ENCODE results near the gene MEIOSIN.
A peak's percentile ranks its signal among the peaks of the same experiment; 100 is the strongest.

MEIOSIN gene

DNA sequence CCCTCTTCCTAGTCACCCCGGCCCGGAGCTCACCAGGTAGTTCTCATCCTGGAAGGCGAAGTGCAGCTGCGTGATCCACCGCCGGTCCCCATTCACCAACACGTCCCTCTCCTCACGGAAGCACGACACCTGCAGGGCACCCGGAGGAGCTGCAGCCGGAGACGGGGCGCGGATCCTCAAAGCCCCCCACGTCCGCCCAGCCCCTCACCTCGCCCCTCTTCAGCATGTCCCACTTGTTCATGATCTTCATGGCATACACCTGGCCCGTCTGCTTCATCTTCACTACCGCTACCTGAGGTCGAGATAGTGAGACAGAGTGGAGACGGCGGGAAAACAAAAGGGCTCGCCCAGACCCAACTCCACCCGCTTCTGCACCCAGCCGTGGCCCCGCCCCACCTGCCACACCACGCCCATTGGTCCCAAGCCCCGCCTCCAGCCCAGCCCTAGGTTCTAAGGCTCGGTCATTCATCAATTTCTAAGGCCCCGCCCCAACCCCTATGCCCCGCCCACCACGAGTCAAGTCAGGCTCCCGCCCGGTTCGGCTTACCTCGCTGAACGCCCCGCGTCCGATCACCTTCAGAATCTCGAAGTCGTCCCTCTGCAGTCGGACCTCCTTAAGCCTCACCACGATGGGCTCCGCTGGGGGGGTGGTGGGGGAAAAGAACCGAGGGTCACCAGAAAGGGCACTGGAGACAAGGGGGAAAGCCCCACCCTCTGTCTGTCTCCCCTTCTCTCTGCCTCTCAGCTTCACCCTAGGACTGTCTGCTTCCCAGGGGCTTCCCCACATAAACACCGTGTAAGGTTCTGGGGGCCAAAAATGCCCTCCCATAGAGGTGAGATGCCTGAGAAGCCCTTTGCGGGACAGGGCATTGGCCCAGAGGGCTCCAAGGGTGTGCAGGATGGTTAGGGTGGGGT, 46.2 kb downstream of the MEIOSIN start:
- DNase-seq (ENCODE audit: low spot score), result peak; percentile 74

DNA sequence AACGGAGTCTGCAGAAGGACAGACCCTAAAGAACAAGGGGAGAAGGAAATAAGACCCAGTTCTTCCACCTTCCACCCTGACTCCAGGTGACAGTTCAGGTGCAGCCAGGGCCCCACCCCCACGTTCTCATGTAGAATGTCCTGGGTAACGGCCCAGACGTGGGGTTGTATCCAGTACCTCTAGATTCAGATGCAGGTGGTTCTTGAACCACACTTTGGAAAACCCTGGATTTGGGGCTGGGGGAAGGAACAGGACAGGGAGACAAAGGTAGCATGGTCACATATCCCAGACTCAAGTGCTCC, 46.9 kb downstream of the MEIOSIN start:
- DNase-seq (ENCODE audit: low spot score), result no peak

DNA sequence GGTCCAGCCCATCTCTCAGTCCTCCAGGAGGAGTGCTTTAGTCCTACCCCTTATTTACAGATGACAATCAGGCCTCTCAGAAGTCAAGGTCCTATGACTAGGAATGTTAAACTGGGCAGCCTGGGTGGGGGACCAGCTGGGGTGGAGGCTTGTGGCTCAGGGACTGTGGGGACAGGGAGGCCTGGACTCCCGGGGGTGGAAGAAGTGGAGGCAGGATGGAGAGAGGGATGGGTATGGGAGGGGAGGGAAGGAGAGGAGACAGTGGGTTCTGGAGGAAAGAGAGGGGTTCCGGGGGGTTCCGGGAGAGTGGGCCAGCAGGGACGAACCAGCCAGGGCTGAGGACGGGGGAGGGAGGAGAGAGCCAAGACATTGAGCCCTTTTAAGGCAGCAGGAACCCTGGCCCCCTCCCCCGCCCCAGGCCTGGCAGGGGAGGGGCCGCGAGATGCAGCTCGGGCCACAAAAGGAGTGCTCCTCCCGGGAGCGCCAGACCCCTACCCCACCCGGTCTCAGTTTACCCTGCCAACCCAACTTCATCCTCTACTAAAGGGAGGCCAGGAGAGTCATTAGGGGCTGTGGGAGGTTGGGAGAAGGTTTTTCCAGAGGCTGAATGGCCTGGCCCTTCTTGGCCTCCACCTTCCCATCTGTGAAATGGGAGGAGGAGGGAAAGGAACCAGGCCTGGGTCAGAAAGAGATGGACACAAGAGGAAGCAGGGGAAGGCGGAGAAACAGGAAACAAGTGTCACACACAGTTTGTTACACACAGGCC, 47.4 kb downstream of the MEIOSIN start:
- peak; percentile 35 for DNase-seq (ENCODE audit: low spot score)

DNA sequence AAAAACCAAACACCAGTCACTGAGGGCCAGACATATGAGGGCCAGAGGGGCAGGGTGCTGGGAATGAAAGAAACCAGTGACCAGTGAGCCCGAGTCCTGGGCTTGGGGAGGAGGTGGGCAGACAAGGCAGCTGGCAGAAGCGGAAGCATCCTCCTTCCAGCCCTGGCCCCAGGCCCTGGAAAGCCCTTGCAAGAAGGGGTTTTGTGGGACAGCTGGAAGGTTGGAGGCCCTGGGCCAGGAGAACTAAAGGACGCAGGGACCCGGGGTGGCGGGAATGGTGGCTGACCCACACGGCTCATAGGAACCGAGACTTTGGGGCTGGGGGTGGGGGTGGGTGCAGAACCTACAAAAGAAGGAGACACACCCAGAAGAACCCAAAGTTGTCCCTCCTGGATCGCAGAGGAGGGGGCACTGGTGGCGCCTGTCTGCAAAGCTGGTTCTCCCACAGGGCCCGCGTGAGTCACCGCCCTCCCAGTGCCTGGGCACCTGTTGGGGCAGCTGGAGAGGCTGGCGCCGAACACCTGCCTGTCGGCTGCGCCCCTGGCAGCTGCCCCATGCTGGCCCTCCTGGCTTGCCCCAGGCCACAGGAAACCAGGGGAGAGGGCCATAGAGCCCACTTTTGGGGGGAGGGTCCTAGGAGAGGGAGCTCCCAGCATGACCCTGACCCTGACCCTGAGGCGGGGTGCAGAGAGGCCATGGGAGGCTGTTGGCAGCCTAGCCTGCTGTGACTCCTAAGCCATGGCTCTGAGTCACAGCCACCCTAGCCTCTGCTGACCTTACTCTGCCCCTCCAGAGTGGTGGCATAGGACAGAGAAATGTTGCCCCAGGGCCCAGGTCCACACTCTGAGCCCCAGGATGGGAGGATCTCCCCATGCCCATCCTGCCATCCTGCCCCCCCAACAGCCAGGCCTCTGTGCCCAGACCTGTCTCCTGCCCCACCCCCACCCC, 48.2 kb downstream of the MEIOSIN start:
- no peak for DNase-seq (ENCODE audit: low spot score)

DNA sequence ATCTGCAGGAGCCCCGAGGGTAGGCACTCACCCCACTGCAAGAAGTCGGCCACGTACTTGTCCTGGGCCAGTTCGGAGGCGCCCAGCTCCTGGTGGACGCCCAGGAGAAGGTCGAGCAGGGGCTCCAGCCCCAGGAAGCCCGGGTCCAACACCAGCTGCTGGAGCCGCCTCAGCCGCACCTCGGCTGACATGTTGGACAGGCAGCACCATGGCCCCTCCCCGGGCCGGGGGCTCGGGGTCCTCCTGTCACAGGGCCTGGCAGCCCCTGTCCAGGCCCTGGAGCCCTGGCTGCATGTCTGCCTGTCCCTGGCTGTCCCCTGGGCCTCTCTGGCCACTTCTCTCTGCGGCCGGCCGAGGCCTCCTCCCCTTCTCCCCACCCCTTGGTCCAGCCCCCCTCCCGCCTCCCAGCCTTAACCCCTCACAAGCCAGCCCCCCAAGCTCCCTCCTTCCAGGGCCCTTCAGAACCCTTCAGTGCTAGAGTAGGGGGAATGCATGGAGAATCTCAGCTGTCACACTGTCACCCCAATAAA, 49.0 kb downstream of the MEIOSIN start, which contains the start of gene DMPK:
TSS of gene DMPK (minus strand) at position 329 of the 530 bp plus-strand sequence. CDS start at position 191, 138 bp downstream.
- peak; percentile 37 for DNase-seq (ENCODE audit: low spot score)

DNA sequence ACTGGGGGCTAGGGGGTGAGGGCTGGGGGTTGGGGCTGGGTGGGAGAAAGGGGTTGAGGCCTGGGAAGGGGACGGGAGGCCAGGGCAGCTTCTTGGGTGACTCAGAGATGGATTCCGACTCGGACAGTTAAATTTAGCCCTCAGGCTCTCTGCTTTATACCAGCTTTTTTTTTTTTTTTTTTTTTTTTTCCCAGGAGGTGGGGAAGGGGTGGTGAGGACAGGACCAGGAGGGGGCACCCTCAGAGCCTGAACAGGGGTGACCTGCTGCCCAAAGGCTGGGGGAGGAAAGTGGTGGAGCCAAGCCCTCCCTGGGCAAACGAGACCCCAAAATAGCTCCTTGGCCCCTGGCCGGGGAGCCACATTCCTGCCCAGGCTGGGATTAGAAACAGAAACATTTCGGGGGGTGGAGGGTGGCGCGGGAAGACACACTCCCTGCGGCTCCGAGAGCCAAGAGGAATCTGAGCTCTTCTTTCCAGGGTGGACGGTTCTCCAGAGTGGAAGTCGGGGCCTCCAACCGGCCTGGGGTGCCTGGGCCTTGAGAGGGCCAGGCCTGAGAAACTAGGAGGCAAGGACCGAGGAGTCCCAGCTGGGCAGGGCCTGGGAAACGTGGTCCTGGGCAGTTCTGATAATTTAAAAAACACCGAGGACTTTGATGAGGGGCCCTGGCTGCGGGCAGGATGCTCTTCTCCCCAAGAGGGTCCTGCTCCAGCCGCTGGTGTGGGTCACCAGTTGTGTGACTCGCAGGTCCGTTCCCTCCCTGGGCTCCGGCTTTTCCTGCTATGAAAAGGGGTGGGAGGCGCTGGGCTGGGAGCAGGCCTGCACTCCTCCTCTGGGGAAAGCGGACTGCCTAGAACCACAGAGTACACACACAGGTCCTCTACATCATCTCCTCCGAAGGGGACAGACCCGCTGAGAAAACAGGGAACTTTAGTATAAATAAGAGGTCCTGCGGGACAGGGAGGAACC, 49.9 kb downstream of the MEIOSIN start:
- DNase-seq (ENCODE audit: low spot score), result peak; percentile 49

DNA sequence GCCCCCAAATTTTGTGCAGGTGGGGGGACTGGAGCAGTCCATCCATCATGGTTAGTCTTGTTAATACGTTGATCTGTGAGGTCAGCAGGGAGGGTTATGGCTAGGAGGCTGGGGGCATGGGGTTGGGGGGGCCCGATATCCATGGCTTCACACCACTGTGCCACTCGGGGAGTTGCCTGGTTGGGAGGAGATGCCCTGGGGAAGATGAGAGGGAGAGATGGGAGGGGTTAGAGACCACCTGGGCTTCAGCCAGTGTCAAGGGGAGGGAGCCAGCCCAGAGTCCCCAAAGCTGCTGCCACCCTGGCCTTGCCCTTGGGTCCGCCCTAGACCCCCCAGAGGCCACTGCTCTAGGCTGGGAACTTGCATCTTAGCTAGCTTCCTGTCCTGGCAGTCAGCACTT, 50.9 kb downstream of the MEIOSIN start:
- DNase-seq (ENCODE audit: low spot score), result no peak

DNA sequence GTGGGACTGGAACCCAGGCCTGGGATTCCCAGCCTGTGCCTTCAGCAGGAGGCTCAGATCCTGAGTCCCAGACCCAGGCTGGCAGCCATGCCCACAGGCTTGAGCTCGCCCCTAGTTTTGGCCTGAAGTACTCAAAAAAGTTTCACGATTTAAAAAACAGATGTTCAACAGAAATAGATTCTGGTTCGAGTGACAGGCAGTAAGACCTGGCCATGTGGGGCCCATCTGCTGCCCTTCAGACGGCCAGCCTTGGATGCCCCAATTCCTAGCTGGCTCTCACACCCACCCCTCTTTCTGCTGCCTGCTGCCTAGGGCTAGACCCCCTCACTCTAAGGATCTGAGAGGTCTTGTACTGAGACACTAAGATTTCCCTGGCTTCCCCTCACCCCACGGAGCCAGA, 51.9 kb downstream of the MEIOSIN start:
- no peak for DNase-seq (ENCODE audit: low spot score)

DNA sequence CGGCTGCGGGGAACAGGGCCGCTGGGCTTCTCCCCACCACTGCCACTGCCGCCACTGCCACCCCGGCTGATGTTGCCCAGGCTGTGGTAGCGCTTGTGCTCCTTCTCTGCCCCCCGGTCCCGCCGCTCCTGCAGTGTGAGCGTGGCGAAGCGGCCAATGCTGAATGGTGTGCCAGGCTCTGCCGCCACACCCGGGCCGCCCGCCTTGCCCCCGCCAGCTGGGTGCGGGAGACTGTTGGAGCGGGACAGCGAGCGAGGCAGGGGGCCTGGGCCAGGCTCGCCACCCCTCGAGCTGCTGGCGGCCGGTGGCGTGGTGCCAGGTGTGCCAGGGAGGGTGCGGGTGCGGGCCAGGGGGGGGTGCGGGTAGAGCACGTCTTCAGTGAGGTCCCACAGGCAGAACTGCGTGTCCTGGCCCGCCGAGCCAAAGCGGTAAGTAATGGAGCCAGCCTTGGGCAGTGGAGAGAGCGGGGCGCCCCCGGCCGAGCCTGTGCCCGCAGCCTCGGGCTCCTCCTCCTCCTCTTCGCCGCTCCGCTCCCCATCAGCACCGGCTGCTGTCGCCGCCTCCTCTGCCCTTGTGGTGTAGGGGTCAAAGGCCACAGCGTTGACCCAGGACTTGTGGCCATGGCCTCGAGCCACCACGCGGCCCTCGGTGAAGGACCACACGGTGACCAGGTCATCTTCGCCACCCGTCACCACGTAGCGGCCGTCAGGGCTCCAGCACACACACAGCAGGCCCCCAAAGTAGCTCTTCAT, 52.7 kb downstream of the MEIOSIN start:
- DNase-seq (ENCODE audit: low spot score), result no peak

DNA sequence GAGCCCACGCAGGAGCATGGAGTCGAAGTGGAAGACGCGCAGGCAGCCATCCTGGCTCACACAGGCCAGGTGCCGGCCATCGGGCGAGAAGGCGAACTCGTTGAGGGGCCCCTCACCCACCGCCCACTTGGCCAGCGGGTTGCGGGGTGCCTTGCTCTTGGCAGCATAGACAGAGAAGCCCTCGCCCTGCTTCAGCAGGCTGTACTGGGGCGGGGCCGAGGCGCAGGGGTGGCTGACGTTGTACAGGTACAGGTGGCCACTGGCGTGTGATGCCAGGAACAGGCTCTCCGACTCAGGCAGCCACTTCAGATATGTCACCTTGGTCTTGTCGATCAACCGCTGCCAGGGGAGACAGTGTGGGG, 53.3 kb downstream of the MEIOSIN start:
- DNase-seq (ENCODE audit: low spot score), result no peak

DNA sequence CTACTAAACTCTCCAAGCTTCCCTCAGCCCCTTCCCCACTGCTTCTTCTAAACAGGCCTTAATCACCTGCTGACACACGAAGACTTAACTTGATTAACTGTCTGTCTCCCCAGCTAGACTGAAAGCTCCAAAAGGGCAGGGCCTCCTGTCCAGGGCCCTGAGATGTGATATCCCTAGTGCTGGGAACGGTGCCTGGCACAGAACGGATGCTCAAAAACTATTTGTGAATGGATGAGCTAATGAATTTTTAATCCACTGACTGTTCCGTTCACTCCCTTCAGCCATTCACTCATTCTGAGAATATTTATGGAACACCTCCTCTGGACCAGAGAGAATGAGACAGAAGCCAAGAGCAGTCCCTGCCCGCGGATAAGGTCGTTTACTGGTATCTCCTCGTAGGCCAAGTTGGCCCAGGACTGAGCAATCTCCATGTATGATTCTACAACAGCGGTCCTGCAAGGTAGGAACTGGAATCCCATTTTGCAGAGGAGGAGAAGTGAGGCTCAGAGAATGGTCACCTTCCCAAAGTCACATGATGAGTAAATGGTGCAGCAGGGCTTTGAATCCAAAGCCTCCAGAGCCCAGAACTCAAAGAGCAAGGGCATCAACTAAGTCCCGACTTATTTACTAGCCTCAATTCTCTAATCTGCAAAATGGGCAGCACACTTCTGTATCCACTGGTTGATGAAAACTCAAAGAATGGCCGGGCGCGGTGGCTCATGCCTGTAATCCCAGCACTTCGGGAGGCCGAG, 56.0 kb downstream of the MEIOSIN start:
- DNase-seq (ENCODE audit: low spot score), result no peak

DNA sequence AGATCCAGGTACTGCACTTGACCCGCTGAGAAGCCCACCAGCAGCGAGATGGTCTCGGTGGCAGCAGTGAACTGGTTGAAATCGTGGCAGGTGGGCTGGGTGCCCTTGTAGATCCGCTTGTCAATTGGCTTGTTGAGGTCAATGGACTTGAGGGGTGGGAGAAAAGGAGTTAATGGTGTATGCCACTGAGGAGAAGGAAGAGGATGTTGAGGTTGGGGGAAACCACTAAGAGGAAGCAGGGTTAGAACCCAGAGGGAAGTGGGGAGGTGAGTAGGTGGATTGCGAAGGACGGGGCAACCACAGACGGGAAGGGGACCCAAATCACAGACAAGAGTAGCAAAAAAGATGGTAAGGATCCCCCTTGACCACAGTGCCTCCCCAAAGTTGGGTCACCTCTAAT, 57.7 kb downstream of the MEIOSIN start:
- DNase-seq (ENCODE audit: low spot score), result no peak

DNA sequence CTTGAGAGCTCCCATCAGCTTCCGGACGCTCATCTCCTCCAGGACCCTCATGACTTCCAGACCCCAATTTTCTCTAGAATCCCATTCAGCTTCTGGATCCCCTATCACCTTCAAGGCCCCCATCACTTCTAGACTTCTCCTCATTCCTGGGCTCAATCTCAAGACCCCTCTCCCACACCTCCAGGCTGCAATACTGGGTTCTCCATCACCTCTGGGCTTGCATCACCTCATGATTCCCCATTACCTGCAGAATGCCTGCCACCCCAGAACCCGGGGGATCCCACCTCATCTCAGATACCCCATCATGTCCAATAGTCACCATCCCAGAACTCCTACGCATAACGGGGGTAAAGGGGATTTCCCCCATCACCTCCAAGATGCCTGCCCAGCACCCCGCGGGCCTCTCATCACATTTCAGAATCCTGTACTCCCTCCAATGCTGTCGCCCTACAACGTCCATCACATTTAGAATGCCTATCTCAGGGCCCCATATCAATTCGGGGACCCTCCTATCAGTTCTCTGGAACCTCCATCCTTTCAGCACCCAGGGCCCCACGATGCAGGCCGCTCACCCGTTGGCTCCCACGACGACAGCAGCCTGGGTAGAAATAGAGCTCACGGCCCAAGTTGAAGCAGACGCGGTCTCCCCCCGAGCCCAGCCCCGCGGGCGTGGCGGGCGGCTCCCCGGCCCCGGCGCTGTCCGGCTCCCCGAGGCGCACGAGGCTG, 58.7 kb downstream of the MEIOSIN start:
- DNase-seq (ENCODE audit: low spot score), result no peak

DNA sequence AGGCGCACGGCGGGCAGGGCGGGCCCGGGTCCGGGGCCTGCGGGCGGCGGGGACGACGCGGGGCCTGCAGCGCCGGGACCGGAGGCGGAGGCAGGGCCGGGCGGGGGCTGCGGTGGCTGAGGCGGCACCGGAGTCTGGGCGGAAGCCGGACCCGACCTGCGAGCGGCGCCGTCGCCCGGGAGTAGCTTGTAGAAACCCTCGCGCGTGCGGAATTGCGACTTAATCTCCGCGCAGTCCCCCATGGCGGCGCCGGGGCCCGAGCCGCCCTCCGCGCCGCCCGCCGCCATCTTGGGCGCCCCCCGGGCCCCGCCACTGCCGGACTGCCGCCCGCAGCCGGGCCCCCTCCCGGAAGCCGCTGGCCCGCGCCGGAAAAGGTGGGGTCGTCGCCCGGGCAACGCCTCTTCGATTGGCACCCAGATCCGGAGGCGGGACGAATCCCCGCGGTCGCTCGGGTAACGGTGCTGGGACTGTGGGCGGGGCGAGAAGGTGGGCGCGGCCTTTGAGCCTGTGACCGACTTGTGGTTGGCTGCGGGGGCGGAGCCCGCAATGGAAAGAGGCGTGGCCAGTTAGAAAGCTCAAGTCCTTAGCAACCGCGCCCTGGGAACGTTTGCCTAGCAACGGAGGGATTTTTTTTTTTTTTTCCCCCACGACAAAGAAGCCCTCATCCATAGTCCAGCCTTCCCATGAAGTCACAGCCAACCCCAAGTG, 59.4 kb downstream of the MEIOSIN start, which contains the start of gene DMWD:
TSS of gene DMWD (minus strand) at position 376 of the 708 bp plus-strand sequence. CDS start at position 287, 89 bp downstream.
- DNase-seq (ENCODE audit: low spot score), result peak; percentile 99

DNA sequence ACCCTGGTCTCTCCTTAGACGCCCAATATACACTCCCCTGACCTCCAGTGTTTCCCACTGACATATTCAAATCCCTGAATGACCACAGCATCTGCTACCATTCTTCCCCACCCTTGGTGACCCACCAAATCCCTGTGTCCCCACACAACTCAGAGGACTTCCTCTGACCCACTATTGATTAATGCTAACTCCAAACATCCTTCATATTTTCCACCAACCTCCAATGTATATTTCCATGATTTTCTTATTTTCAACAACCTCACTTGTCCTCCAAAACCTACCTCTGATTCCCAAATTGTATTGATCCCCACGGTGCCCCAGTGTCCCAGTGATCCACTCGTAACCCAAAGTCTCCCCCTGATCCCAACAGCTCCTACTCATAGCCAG, 59.9 kb downstream of the MEIOSIN start:
- no peak for DNase-seq (ENCODE audit: low spot score)

DNA sequence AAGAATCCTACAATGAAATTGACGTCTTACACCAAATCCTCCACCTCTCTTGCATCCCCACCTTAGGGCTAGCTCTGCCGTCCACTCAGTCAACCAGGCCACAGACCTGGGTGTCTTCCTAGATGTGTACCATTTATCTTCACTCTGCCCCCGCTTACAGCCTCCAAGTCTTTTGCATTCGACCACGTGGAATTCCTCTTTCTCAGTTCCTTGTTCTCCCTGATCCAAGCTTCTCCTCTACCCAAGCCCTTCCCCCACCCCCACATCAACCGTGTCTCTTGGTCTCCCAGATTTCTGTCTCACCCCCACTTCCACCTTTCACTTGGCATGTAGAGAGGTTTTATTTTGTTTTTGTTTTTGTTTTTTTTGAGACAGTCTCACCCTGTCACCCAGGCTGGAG, 60.6 kb downstream of the MEIOSIN start:
- DNase-seq (ENCODE audit: low spot score), result no peak

DNA sequence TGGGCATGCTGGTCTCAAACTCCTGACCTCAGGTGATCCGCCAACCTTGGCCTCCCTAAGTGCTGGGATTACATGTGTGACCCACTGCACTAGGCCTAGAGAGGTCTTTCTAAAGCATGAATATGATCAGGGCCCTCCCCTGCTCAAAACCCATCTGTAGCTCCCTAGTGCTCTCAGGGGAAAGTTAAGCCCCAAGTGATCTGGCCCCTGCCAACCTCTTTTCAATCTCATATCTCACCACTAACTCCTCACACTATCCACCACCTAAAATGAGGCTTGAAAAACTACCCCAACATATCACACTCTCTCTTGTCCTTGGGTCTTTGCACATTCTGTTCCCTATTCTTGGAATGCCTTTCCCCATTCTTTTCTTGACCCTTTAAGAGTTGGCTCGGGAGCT, 61.4 kb downstream of the MEIOSIN start:
- no peak for DNase-seq (ENCODE audit: low spot score)

DNA sequence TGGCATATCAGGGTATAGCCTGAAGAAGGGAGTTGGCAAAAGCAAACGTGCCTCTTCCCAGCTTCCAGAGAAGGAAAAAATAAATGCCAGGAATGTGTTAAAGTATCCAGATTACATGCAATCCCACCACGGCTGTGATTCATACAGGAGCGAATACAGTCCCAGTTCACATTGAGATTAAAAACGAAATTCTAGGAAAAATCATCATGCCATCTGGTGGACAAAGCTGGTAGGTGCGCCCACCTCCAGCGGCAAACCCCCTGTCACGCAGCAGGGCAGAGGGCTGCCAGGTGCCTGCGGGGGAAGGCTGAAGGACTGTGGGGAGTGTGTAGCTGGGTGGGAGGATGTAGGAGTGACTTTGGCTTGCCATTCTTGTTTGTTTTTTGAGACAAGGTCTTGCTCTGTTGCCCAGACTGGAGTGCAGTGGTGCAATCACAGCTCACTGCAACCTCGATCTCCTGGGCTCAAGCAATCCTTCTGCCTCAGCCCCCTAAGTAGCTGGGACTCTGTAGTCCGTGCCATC, 65.8 kb downstream of the MEIOSIN start:
- peak; percentile 61 for DNase-seq (ENCODE audit: low spot score)

Data from cerebellar cortex (tissue), 1 donor.